ENCODE measurements around the gene WDR18. TPM values are rescaled to one million over a fixed set of nuclear protein-coding genes. Genes with fewer than 3 reads are reported as not detected.

The WDR18 gene
- 41.8 and 42.6 TPM in 2 replicates for total RNA-seq (2014; rRNA removed; shearing (Covaris generic))

GRCh38 chr19:984165-984967 lies at the start of gene WDR18:
TSS of gene WDR18 (plus strand) at chr19:984345. CDS start at chr19:984354, 9 bp downstream.
- peak; percentile 77 for DNase-seq (ENCODE audit: low spot score)

GRCh38 chr19:934865-935479 lies 49.2 kb upstream of the WDR18 start:
- peak; percentile 84 for DNase-seq (ENCODE audit: low spot score)

- no peak for DNase-seq (ENCODE audit: low spot score)
Observed at GRCh38 chr19:936175-936546, 48.0 kb upstream of the WDR18 start.

- no peak for DNase-seq (ENCODE audit: low spot score)
Observed at GRCh38 chr19:937259-937694, 46.9 kb upstream of the WDR18 start.

GRCh38 chr19:938233-938923 lies 45.8 kb upstream of the WDR18 start:
- no peak for DNase-seq (ENCODE audit: low spot score)

GRCh38 chr19:939439-939838 lies 44.7 kb upstream of the WDR18 start:
- no peak for DNase-seq (ENCODE audit: low spot score)

GRCh38 chr19:939922-940321 lies 44.2 kb upstream of the WDR18 start:
- DNase-seq (ENCODE audit: low spot score), result no peak

- DNase-seq (ENCODE audit: low spot score), result peak; percentile 84
Observed at GRCh38 chr19:940591-941291, 43.4 kb upstream of the WDR18 start.

GRCh38 chr19:941292-942132 lies 42.6 kb upstream of the WDR18 start:
- DNase-seq (ENCODE audit: low spot score), result no peak

GRCh38 chr19:942133-942645 lies 42.0 kb upstream of the WDR18 start:
- no peak for DNase-seq (ENCODE audit: low spot score)

GRCh38 chr19:943551-944170 lies 40.5 kb upstream of the WDR18 start:
- DNase-seq (ENCODE audit: low spot score), result no peak

GRCh38 chr19:944171-944567 lies 40.0 kb upstream of the WDR18 start:
- no peak for DNase-seq (ENCODE audit: low spot score)

GRCh38 chr19:944663-945241 lies 39.4 kb upstream of the WDR18 start:
- no peak for DNase-seq (ENCODE audit: low spot score)

GRCh38 chr19:945401-946252 lies 38.5 kb upstream of the WDR18 start:
- DNase-seq (ENCODE audit: low spot score), result no peak

GRCh38 chr19:947090-947706 lies 36.9 kb upstream of the WDR18 start:
- DNase-seq (ENCODE audit: low spot score), result no peak

GRCh38 chr19:947707-948539 lies 36.2 kb upstream of the WDR18 start:
- no peak for DNase-seq (ENCODE audit: low spot score)

GRCh38 chr19:948842-949496 lies 35.2 kb upstream of the WDR18 start:
- DNase-seq (ENCODE audit: low spot score), result no peak
